HG03095 (cell line): ENCODE results near the gene RPL3.
"Not testable (repeated sequence)": the region's sequence is repeated elsewhere in the genome, so short reads cannot be mapped to it uniquely, and the experiment has no call there.

Experiments used
- ATAC-seq: cut with Tn5 transposase; IDR thresholded peaks from one replicate; pipeline ENCODE4 v1.9.1; 2021; ENCODE audit warnings: moderate library complexity; ENCODE audit not compliant: unreplicated experiment

Gene RPL3

DNA sequence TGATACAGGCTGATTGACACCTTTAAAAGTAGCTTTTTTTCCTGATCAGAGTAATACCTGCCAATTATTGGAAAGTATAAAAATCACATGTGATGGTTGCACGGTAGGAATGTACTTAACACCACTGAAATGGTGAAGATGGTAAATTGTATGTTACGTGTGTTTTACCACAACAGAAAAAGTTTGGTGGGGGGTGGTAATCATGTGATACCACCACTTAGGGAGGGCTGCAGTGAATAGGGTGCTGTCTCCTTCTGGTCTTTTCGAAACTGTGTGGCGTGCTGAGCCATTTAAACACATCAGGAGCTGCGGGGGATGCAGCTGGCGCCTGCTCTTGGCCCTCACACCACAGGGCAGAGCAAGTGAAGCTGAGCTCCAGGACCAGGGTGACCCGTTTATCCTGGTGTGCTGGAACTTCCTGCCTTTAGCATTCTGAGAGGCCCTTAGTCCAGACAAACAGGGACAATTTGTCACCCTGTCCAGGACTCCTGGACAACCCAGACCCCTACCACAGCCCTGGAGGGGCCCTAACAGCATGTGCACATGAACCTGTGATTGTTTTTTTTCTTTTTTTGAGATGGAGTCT, 33.0 kb upstream of the RPL3 start:
- no peak for ATAC-seq

DNA sequence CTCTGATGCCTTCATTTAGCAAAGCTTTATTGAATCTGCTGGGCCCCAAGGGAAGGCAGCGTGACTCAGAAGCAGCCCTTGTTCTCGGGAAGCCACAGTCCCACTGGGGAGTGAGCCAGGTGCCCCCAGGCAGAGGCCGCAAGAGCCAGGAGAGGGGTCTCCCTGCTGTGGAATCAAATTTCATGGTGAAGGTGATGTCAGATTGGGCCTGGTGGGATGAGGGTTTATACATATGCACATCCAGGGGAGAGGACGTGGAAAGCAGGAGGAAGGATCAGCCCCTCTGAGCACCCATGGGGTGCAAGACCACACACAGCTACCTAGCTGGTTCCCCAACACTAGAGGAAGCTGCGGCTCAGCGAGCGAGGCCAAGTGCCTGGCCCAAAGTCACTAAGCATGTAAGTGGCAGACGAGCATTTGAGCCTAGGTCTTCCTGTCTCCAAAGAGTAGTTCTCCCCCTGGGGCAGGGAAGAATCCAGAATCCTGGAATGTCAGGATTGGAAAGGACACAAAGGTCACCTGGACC, 32.3 kb upstream of the RPL3 start:
- ATAC-seq, result no peak

DNA sequence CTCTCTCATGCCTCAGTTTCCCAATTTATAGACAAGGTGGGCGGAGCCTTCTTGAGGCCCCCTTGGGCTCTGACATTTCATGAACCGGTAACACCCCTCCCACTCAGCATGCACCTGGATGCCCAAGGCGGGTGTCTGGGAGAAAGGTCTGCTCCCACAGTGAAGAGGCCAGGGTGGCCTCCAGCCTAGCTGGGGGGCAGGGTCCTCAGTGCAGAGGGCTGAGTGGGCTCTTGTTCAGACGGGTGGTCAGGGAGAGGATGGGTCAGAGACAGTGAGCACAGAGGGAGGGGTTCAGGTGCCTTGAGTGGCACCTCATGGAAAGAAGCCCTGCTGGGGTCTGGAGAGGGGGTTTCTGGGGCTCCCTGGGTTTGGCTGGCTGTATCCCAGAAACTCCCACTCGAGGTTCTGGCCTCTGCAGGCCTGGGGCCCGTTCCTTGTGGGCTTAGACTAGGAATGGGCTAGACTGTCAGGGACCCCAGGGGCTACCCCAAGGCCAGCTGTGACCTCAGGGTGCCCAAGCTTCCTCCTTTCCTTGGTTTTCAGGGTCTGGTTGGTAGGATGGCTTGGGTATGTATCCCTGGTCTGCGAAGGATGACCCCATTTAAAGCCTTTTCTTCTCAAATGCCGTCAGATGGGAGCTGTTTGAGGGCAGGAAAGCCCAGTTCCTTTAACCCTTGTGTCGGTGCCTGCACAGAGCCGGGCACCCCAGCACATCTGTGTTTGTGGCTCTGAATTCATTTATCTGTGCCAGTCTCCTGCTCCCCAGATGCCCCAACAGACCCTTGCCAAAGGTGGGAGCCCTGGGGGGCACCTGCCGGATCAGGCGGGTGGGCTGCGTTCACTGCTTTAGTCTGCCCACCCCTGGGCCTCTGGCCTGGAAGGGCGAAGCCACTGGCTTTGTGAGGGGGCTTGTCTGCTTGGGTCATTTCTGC, 31.6 kb upstream of the RPL3 start:
- no peak for ATAC-seq

DNA sequence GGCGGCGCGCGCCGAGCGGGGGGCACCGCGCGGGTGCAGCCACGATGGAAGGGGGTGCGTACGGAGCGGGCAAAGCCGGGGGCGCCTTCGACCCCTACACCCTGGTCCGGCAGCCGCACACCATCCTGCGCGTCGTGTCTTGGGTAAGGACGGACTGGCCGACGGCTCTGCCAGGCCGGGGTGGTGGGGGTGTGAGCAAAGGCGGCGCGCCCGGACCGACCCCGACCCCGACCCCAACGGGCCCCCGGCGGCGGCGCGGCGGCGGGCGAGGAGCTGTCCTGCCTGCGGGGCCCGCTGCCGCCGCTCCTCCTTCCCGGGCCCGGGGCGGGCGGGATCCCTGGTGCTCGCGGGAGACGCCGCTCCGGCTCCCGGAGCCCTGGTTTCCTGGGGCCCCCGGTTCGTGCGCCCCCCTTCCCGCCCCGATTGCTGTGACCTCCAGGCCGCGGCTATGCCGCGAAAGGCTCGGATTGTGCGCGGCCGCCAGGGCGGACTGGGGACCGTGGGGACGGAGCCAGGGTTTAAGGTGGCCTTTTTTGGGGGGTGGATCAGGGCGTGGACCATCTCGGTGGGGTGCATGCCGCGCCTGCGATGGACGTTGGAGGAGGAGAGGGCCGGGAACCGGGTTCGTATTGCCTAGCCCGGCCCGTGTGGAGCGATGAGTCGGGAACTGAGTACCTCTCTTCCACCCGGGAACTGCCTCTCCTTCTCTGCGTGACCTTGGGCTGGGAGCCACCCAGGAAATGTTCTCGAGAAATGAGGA, 30.7 kb upstream of the RPL3 start, which contains the start of gene SYNGR1:
Gene SYNGR1 (plus strand): TSS at position 25 of the 760 bp plus-strand sequence. CDS start 20 bp downstream, at position 45.
- no peak for ATAC-seq

DNA sequence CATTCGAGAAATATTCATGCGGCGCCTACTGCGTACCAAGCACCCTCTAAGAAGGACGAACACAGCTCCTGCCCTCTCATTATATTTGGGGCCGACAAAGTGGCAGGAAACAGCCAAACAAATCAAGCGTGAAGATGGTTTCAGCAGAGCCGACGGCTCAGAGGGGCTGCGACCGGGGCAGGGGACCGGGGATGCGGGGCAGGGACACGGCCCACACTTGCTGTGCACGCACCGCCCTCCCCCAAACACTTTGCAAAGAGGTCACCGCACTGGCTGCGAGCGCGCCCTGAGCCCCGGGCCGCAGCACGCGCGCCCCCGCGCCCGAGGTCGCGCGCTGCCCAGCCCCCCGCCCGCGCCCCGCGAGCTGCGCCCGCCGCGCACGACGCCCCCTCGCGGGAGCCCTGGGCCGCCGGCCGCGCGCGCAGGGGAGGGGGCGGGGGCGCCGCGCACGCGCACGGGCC, 30.1 kb upstream of the RPL3 start:
- ATAC-seq, result no peak

DNA sequence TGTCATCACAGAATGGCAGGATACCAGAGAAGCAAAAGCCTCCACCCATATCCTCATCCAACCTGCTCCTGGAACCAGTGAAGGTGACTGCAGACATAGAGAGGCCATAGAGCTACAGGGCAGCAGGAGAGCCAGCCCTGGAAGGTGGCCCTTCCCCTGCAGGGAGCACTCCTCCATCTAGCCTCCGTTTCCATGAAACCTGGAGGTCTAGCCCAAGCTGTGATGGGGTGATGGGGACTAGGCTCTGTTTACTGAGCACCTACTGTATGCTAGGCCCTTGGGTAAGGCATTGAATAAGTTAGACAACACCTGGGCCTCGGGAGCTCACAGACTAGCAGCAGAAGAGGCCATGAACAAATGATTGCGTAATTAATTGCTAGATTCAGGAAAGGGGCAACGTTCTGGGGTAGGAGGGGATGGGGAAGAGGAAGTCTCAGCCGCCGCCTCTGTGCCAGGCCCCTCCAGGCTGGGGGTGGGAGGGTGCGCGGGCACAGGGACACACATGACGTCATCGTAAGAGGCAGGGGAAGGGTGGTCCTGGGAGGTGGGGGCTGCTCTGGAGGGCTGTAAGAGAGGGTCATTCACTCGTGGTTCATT, 29.6 kb upstream of the RPL3 start:
- no peak for ATAC-seq

DNA sequence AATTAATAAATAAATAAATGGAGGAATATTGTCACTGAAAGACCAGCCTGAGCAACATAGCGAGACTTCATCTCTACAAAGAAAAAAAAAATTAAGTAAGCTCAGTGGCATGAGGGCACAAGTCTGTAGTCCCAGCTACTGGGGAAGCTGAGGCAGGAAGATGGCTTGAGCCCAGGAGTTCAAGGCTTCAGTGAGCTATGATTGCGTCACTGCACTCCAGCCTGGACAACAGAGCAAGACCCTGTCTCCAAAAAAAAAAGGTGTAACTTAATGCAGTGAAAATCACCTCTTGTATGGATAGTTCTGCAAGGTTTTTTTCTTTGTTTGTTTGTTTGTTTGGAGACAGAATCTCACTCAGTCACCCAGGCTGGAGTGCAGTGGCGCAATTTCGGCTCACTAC, 25.8 kb upstream of the RPL3 start:
- no peak for ATAC-seq

DNA sequence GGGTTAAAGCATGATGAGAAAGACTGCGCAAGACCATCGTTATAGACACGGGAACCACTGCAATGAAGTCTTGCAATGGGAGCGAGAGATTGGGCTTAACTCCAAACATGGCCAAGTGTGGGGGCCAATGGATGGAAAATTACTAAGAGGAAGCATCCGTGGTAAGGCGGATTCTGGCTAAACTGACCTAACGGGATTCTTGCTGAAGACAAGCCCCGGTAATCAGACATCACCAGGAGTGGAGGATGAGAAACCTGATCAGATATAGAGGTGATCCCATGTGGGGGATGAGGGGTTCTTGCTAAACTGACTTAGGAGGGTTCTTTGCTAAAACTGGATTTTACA, 24.6 kb upstream of the RPL3 start:
- no peak for ATAC-seq

- ATAC-seq, result no peak
These were observed 24.0 kb upstream of the RPL3 start for GRCh38 chr22:39343259-39344045.

DNA sequence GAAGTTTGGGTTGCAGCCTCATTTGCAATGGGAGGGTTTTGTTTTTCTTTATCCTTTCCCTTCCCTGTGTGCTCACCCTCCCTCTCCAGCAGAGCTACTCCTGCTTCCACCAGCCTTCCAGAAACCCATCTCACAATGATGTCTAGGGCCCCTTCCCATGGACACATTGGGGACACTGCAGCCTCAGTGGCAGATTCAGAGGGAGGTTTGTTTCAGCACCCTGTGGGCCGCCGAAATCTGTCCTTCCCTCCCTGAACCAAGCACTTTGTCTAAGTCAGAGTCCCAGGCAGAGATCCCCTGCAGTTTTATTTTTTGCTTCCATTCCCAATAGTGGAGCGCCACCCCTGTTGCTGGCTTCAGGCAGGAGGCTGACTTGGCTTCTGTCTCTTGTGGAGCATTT, 21.8 kb upstream of the RPL3 start:
- ATAC-seq, result no peak

- ATAC-seq, result not testable (repeated sequence)
These were observed 20.4 kb upstream of the RPL3 start for GRCh38 chr22:39339775-39340174.

GRCh38 chr22:39336411-39336810, 17.0 kb upstream of the RPL3 start:
- no peak for ATAC-seq

DNA sequence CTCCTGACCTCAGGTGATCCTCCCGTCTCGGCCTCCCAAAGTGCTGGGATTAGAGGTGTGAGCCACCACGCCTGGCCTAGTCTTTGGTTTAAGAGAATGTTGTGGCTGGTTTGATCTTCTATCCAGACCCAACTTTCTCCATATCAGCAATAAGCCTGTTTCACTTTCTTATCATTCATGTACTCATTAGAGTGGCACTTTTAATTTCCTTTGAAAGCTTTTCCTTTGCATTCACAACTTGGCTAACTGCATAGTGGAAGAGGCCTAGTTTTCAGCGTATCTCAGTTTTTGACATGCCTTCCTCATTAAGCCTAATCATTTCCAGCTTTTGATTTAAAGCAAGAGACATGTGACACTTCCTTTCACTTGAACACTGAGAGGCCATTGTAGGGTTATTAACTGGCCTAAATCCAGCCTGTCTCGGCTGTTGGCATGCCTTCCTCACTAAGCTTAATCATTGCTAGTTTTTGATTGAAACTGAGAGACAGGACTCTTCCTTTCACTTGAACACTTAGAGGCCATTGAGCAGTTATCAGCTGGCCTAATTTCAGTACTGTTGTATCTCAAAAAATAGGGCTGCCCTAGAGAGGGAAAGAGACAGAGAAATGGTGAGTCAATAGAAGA, 13.1 kb upstream of the RPL3 start:
- no peak for ATAC-seq

DNA sequence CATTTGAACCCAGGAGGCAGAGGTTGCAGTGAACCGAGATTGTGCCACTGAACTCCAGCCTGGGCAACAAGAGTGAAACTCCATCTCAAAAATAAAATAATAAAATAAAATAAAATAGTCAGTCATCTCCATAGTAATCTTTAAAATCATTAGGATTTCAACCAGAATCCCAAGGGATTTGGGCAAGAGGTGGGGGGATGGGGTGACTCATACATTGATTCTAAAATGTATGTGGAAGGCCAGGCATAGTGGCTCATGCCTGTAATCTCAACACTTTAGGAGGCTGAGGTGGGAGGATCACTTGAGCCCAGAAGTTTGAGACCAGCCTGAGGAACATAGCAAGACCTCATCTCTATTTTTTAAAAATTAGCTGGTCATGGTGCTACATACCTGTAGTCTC, 11.1 kb upstream of the RPL3 start:
- ATAC-seq, result not testable (repeated sequence)

- no peak for ATAC-seq
These were observed 8.8 kb upstream of the RPL3 start for GRCh38 chr22:39327995-39328754.

DNA sequence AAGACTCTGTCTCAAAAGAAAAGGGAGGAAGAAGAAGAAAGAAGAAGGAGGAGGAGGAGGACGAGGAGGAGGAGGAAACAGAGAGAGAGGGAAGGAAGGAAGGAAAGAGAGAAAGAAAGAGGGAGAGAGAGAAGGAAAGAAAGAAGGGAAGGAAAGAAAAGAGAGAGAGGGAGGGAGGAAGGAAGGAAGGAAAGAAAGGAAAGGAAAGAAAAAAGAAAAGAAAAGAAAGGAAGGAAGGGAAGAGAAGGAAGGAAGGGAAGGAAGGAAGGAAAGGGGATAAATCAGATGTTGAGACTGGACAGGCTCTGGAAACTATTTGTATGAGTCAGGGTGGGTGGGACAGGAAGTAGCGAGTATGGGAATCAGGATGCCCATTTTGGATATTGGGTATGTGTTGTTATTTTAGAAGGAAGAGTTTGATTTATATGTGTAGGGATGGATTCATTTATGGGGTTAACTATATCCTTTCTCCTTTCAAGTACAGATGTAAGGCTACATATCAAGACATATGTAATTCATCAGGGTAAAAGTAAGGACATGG, 6.0 kb upstream of the RPL3 start:
- no peak for ATAC-seq

DNA sequence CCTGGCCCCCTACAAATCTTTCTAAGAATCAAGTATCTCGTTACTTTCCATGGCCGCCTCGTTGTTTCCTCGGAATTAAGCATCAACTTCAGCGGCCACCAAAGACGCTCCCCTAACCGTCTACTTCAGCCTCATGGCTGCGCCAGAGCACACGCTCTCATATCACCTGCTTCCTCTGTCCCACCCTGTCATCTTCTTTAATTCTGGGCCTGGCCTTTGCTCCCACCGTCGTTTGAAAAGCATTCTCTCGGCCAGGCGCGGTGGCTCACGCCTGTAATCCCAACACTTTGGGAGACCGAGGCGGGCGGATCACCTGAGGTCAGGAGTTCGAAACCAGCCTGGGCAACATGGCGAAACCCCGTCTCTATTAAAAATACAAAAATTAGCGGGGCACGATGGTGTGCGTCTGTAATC, 1.2 kb upstream of the RPL3 start:
- ATAC-seq, result not testable (repeated sequence)

DNA sequence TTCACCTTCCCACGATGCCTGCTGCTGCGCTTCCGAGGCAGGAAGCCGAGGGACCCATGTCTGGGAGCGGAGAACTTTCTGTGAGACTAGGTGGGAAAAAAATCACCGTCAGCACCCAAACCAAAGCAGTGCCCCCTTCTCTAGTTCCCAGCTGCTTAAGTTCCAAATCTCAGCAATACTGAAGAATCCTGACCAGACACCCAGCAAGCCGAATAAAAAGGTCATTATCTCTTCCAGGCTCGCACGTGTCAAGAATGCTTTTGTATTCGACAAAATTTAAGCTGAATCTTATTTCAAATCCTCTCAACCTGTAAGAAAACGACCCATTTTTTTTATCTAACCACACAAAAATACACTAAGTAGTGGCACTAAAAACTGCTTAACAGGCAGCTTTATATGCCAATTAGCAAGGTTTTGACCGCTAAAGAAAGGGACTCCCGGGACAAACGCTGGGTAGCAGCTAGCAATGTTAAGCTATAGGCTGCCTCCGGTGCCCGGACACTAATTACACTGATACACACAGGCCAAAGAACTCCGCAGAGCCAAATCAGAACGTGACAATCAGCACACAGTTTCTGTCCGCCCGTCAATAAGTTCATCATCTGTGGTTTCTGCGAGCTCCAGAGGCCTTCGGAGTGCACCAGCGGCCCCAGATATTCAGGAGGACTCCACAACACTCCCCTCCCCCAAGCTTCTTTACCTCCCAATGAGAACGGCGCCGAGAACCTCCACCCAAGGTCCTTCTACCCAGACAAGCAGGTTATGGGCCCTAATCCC, 728 bp downstream of the RPL3 start:
- no peak for ATAC-seq
